NCI-H2171 treated with DMSO at 0.1 percent for 48 hours (cell line): ENCODE results near the gene FOXD3.

Experiments used
- DNase-seq: peaks from one replicate; lab custom pipeline; 2025; lab: John Stamatoyannopoulos, UW

The FOXD3 gene

DNA sequence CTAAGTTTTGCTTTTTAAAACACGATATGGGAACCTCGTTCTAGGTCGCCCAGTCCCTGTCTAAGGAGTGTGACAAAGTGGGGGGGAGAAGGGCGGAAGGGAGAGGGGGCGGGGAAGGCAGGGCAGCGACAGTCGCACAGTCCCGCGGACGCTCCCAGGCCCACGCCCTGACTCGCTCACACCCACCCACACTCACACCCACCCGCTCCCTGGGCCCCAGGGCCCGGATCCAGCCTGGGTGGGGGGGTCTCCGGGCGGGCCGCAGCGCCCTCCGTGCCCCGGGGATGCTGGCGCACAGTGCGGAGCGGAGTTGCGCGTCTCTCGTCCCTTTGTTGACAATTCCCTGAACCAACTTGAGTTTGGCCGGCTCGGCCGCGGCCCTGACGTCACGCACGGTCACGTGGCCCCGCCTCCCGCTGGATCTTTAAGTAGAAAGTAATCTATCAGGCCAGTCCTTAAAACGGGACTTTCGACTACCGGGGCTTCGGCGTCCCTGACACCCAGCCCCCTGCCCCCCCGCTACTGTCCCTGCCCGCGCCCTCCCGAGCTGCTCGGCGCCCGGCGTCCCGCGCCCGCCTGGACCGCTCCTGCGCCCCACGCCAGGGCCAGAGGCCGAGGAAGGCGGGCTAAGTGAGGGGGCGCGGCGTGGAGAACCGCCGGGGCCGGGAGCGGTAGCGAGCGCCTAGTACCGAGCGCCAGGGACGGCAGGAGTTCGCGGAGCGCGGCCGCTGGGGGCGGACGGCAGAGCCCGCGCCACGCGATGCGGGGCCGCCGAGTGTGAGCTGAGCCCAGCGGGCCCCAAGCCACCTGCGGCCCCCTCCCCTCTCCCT is at the start of gene FOXD3:
FOXD3 (plus strand) TSS at position 454 of the 830 bp plus-strand sequence. CDS start 492 bp downstream, outside the sequence.
- DNase-seq = peak; percentile 65

DNA sequence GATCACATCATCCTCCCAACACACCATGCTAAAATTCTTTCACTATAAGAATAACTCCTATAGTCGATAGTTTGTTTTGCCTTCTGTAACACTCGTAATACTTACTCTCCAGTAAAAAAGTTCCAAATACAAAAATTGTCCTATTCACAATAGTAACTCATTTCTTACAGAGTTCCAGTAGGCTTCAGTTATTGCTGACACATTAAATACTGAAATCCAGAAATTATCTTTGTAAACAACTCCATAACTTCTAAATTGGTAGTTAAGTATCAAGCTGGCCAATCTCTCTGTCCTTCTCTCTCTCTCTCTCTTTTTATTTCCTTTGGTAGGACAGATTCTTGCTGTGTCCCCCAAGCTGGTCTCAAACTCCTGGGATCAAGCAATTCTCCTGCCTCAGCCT is 49.6 kb upstream of the FOXD3 start:
- no peak for DNase-seq

DNA sequence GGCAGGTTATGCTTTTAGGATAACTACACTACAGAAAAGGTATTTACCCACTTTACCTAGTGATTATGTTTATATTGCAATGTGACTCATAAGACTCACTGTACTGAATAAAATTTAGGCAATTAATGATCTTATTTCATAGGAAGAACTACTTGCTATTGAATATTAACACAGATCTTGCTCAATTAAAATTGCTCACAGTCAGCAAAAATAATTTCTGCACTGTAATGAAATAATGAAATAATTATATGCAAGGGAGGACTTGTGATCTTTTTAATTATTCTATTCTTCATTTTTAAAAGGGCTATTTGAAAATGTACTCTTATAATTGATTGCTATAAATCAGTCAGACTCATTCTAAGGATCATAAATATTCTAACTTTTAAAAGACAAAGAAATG is 48.0 kb upstream of the FOXD3 start:
- no peak for DNase-seq

DNA sequence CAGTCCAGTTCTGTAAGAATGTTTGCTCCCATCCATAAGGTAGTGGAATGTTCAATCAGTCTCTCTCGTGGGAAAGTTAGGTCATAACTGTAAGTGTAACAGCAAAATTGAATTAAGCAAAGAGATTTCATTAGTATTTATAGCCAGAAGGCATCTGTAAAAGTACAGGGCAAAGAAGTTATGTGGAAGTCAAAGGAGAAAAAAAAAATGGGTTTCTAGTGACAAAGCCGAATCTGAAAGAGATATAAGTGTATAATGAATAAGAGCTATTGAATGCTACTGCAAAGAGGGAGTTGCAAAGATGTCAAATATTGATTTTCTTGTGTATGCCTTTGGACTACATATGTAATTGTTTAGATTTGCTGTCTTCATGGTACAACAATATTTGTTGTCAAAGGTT is 47.4 kb upstream of the FOXD3 start:
- DNase-seq = no peak

DNA sequence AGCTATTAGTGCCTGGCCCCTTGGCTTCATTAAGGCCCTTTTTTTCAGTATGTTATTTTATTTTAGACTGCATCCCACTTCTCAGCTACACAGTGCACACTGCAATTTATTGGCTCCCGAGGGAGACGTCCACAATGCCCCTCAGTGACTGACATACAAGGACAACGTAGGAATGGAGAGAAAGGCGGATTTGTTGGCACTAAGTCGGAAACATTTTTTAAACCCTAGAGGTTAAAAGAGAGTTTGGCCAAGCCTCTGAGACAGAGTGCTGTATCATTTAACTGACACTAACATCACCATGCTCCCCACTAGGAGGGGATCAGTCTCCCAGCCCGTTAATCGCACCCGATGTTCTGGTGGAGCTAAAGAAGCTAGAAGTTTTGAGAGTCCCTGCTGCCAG is 45.7 kb upstream of the FOXD3 start:
- DNase-seq = no peak

DNA sequence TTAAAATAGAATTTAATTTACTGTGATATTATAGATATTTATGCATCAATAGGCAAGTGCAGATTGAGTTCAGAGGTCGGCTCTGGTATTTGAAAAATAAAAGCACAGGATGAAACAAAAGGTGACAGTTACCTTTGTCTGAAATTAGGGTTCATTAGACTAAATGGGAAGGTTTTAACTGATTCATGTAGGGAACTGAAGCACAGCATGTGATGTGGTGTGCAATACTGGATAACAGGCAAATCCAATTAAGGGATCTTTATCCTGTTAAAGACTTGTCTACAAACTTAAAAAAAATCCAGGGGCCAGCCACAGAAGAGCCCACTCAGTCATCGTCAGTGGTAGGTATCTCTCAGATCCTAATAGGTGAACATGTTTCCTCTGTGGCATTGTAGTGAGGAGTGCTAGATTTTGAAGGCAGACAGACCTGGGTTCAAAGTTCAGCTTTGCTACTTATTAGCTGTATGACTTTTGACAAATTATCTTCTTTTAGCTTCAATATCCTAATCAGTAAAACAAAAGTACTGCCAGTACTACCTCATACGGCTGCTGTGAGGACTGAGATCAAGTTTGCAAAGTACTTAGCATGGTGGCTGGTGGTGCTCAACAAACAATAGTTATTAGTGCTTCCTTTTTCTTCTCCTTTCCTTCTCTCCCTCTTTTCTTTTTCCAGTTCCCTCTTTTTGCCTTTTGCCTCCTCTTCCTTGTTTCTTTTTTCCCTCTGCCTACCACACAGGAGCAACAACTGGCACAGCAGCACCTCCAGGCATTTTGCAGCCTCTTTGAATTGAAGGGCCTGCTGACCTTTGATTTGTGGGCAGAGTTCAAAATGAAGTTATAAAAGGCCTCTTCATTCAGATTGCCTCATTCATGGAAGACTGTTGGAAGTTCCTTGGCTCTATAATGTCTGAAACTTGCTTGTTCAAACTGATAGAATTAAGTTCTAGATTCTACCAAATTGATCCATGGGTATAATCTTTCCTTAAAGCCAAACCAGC is 44.9 kb upstream of the FOXD3 start:
- no peak for DNase-seq

DNA sequence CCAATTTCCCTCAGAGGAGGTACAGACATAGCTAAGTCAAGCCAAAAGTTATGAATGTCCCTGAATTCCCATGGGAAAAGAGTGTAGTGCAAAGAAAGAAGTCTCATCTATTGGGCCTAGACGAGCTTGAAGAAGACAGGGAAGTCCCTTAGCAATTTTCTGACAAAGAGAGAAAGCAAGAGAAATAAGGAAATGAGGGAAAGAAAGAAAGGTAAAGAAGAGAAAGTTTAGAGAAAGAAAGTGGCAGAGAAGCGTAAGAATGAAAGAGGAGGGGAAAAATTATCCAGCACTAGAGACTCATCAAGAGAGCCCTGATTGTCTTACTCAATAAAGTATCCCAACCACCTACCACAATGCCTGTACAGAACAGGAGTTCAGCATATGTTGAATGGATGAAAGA is 40.6 kb upstream of the FOXD3 start:
- no peak for DNase-seq

DNA sequence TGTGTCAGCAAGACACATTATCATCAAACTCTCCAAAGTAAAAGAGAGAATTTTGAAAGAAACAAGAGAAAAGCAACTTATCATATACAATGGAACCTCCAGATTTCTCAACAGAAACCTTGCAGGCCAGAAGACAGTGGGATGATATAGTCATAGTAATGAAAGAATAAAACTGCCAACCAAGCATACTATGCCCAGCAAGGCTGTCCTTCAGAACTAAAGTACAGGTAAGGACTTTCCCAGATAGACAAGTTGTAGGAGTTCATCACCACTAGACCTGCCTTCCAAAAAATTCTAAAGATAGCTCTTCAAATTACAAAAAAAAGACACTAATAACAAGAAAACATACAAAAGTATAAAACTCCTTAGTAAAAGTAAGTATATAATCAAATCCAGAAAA is 33.2 kb upstream of the FOXD3 start:
- DNase-seq = no peak

DNA sequence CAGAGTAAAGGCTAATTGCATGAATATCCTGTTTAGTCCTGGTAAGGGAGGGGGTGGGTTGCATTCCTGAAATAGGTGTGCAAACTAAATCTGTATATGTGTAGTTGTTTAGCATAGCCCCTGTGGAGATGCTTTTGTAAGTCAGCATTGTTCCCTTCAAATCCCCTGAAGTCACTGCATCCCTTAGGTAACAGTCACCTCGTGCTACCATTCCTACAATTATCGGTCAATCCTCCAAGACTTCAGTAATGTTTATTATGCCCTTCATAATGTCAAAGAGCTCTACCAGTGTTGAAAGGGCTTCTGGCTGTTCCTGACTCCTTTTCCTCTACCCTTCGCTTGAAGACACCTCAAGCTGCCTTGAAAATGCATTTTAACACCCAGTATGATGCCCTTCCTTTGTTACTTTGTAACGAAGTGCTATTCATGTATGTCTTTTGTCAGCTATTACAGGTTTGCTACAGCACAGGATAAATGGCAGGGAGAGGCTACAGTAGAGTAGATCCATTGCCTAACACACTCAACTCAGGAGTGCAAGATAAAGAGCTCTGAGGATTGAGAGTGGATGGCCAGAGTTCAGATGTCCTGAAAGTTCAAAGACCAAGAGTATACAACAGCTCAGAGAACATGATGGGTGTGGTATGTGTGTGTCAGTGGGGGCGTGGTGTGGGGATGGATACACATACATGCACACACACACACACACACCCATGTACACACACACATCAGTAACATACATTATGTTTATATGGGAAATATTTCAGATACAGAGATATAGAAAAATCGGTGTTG is 27.4 kb upstream of the FOXD3 start:
- DNase-seq = no peak

DNA sequence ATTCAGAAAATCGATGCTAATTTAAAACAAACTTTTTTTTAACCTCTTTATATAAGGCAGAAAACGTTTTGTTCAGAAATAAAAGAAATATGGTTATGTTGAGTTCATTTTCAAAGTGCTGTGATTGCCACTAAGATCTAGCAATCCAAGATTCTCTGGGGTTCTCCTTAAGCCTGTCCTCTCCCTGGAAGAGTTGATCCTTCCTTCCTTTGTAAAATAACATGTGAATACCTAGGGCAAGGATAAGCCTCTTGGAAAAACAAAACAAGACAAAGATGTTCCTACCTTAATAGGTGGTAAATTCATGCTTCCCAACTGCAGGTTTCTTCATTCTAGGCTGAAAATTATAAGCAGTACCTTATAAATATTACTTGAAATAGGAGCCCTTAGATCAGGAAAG is 18.0 kb upstream of the FOXD3 start:
- no peak for DNase-seq

DNA sequence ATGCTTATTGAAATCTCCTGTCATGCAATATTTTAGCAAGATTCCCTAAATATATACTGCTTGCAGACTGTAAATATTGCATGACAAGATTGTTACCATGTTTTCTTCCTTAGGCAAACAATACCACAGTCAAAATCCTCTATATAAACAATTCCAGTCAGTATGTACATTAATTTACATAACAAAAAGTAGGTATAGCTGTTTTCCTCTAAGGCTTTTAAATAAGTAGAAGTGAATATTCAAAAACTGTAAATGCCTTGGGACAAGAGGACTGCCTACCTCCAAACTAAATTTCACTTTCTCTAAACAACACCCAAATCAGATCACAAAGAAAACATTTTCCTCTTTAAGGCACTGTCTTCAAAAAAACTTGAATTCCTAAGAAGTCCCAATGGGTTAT is 17.3 kb upstream of the FOXD3 start:
- no peak for DNase-seq

DNA sequence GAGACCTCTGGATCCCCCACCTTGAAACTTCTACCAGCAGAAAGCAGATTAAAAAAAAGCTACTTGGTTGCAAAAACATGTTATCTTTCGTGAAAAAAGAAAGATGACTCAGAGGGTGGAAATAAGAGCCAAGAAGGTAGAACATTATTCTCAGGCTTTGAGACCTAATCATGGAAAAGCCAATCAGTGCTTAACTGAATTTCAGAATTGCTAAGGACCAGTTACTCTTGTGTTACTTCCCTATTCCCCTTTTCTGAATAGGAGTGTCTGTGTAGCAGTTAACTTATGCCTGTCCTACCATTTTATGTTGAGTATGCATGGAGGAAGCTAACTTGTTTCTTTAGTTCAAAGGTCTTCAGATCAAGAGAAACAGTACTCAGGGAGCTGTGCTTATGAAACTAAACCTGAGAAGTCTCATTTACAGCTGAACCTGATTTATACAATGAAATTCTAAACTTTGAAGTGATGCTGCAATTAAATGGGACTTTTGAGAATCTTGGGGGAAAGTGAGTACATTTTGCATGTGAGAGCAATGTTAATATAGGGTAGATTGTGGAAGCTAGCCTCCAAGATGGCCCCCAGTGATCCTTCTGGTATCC is 15.1 kb upstream of the FOXD3 start:
- DNase-seq = no peak

DNA sequence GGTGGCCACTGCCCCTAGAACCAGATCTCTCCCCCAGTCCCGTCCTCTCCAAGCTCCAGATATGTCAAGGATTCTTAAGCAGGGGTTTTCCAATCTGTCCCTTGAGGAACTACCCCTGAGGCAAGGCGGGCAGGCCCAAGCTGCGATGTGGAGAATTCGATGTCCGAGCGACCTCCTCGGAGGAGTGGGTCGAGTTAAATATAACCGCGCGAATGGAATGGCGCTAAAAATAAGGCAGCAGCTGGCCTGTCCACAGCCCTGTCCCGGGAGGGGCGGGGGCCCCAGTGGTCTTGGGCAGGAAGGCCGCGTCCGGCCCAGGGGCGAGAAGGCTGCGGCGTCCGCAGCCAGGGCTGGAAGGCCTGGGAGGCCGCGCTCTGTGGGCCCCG is 5.8 kb upstream of the FOXD3 start:
- no peak for DNase-seq

DNA sequence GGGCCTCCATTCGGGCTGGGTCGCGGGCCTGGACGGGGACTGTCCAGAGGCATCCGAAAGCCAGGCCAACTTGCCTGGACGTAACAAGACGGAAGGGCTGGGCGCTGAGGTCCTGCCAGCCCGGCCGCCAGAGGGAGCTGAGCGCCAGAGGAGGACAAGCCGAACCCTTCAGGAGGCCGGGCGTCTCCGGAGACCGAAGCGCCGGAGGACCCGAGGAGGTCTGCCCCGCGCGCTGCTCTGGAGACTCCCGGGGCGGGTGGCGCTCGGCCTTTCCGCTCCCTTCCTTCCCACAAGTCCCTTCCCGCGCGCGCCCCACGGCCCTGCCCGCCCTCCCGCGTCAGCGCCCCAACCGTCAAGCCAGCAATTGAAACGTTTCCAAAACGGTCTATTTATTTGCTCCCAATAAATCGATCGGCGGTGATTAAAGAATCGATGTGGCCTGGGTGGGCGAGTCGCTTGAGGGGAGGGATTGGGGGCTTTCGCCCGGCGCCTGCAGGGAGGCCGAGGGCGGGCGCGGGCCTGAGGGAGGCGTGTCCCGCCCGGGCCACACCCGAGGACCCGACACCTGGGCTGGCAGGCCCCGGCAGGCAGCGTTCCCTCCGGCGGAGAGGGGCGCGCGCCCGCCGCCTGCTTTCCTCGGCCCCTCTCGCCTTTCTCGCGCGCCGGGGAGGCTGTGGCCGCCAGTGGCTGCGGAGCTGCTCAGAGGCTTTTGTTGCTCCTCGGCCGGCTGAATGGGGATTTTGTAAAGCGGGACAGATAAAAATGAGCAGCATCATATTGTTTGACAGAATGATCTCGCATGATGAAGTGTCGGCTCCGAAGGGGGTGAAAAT is 5.2 kb upstream of the FOXD3 start:
- DNase-seq = peak; percentile 76

DNA sequence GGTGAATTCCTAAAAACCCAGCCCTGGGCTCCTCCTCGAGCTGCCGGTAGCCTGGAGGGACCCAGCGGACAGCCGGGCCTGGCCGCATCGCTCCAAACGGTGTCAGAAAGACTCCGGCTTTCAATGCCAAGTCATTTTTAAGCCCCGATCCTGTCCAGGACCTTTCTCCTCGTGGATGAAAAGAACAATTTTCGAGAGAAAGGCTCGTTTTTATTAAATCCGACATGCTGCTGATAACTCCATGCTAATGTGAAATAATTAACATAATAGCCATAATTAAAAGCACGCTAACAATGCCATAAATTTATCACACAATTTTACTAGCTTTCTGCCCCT is 4.6 kb upstream of the FOXD3 start:
- DNase-seq = no peak

DNA sequence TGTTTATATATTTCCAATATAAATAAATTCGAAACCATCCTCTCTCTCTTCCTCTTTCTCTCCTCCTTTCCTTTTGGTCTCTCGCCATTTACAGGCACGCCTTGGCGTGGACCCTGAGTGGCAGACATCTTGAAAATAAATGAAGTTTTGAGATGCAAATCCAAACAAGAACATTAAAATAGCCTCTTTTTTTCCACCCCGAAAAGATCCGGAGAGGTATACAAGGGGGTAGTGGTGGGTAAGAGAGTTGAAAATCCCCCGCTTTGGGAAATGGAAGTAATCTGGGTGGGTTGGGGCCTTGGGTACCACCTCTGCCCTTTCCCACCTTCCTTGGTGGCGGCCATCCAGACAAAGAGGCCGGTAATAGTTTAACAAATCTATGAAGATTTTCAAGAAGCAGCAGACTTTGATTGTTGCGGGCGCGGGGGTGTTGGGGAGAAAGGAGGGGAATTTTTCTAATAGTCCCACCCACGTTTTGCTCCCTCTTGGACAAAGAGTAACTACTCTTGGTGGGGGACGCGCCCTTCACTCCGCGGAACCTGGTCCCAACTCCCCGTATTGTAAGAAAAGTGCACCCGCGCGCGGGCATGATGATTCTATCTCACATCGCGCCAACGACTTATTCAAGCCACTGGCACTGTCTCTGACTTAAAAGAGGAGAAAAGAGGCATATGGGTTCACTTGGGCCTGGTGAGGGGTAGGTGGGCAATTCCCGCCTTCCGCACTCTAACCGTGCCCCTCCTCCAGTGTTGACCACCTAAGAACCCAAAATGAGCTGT is 4.0 kb upstream of the FOXD3 start:
- no peak for DNase-seq

DNA sequence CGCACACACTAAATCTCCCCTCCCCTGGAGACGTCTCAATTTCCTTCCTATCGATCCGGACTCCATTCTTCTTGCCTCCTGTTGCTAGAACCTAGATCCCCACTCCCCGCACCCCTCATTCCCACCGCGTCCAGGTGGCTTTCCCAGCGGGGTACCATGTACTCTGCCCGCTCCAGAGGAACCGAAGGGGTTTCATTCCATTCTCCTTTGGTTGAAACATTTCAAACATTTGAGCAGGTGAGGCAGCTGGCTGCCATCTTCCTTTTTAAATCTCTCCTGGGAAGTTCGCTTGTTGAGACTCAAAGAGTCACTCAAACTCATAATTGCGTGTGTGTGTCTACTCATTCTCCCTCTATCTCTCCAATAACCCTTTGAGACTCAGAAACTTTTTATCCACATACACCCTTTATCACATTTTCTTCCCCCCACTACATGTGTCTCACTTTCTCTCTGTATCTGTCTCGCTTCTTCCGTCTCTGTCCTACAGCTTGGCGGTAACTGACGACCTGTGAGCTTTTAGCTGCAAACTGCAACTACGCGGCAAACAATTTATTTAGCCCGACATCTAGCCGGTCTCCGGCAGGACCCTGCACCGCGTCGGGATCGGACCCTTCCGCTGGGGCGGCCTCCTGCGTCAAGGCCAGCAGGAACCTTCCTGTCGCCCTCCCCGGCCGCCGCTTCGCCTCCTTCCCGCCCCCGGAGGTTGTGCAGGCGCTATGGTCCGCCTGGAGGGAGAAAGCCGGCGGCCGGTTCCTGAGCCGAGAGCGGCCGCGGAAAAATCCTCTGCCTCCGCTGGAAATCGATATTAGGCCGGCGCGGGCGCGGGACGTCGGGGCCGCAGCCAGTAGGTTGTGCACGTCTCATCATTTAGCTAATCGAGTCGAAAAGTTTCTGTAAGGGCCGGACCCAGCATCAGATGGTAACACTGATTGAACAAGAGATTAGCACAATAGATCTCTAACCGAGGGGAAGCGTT is 3.0 kb upstream of the FOXD3 start:
- no peak for DNase-seq

DNA sequence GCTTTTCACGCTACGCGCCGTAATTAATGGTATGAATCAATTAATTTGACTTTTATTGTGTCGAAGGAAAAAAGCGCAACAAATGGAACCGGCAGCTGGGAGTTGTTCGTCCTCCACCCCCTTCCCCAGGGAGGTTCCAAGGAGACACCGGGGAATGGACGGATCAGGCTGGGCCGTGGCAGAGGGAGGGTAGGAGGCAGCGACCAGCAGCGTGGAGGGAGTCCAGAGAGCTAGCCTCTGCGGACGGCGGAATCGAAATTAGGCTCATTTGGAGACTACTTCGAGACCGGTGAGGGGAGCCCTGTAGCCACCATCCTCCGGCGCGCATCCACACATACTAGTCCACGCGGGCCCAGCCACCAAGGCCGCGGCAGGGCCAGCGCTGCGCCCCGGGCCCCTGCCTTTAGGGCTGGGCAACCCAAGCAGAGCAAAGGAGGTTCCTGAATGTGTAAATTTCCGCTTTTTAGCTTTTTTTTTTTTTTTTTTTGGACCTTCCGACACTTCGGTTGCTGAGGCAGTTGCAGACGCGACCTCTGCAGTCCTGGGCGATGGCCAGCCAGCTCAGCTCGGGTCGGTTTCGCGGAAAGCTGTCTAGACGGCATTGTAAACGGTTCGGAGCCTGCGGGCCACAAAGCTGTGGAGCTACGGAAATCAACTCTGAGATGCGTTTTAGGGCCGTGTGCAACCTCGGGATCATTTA is 2.2 kb upstream of the FOXD3 start:
- DNase-seq = no peak
